Adrenal gland (tissue), 12 donors: Measurements from ENCODE around the gene CALHM5. TPM values are rescaled to one million over a fixed set of nuclear protein-coding genes. Genes with fewer than 3 reads are reported as not detected.

ENCODE experiments used
- DNase-seq, 7 donors: peaks; one replicate each; pipeline ENCODE4 v3.0.0-alpha.2; 2019 to 2020
- H3K27ac ChIP-seq, 5 donors: fragments of 200-600 bp; sonication (generic) in 4 of 5; 1 replicate in 3 of 5; 2 replicates in 2 of 5; pipeline versions ENCODE4 v1.5.1 to v1.8.0; 2016 to 2020; ENCODE audit warnings: mild to moderate bottlenecking in 1 of 5
- H3K27me3 ChIP-seq: fragments of 200-600 bp; 2 replicates; pipeline ENCODE4 v1.8.0; 2021
- H3K36me3 ChIP-seq, 2 donors: fragments of 200-600 bp; replicated peaks in 1 of 2; 1 replicate in 1 of 2; 2 replicates in 1 of 2; pipeline versions ENCODE4 v1.5.1 to v1.8.0; 2018 to 2022
- H3K4me1 ChIP-seq, 2 donors: fragments of 200-600 bp; replicated peaks in 1 of 2; 1 replicate in 1 of 2; 2 replicates in 1 of 2; pipeline versions ENCODE4 v1.5.1 to v1.8.0; 2018 to 2021
- H3K4me3 ChIP-seq, 4 donors: fragments of 200-600 bp; sonication (generic) in 3 of 4; one replicate each; pipeline ENCODE4 v1.5.1; 2016 to 2018
- H3K9me3 ChIP-seq, 3 donors: fragments of 200-600 bp; sonication (generic) in 1 of 3; replicated peaks in 1 of 3; 1 replicate in 2 of 3; 2 replicates in 1 of 3; pipeline versions ENCODE4 v1.5.1 to v1.8.0; 2016 to 2021
- POLR2A ChIP-seq, 2 donors: fragments of 450-650 bp; IDR thresholded peaks; one replicate each; pipeline ENCODE4 v1.6.1; 2017; ENCODE audit warnings: antibody characterized with exemption in 2 of 2, mild to moderate bottlenecking in 2 of 2, moderate library complexity in 1 of 2
- WGBS, 4 donors: extraction: QIAGEN DNeasy Blood & Tissue Kit in 2 of 4; methylation state at CpG; one replicate each; pipeline versions ENCODE4 v1.1.5 to v1.1.7; 2013 to 2017; 5-methylcytosine and 5-hydroxymethylcytosine counted together
- intact Hi-C, 2 donors: fragments of 100-400 bp; cut with DNase I; formaldehyde crosslinking; loops; one replicate each; pipeline versions ENCODE4 v1.14.1 to v1.15.0; 2022 to 2023
- polyA plus RNA-seq, 3 donors: library from polyadenylated mRNA; stranded (reverse); fragments of 200-250 nt in 2 of 3; fragments of 350-450 nt in 1 of 3; fragmentation: Illumina TruSeq in 1 of 3; extraction: RNeasy Lipid Tissue Mini Kit (QIAGEN cat#74804) in 1 of 3; gene quantifications; one replicate each; pipeline ENCODE4 v1.2.3, GENCODE V29; 2013 to 2014
- total RNA-seq, 9 donors: library from RNA; depleted of rRNA in 4 of 9; stranded (reverse); fragments of >200 nt in 4 of 9; fragments of 120-200 nt in 1 of 9; fragmentation: NEBNext Ultra II Directional in 1 of 9; extraction: Animal tissue kit (Norgen Biotek cat#: 25700) in 1 of 9; gene quantifications; one replicate each; pipeline versions ENCODE4 v1.1.0 to v1.2.4, GENCODE V29; 2013 to 2023
- TF ChIP-seq, protein P1 (sequence below), 6 experiments: fragments of 450-650 bp in 4 of 6; fragments of 200-600 bp in 2 of 6; sonication (generic) in 1 of 6; IDR thresholded peaks; 1 replicate in 5 of 6; 2 replicates in 1 of 6; pipeline versions ENCODE4 v1.5.1 to v1.8.0; 2016 to 2021; ENCODE audit warnings: antibody characterized with exemption in 6 of 6, mild to moderate bottlenecking in 2 of 6, moderate library complexity in 1 of 6
- donor health status: healthy with polysubstance abuse.
- donor health status: Bipolar disorder and iron deficiency.
- donor health status: DM: yes; HTN: yes; CAD: no.
- donor health status: DM: no; HTN: no; CAD: no.
- donor health status: DM: no; HTN: no; CAD: no.
- donor health status: DM: yes; HTN: yes; CAD: no.

CALHM5 gene
- total and polyA plus RNA-seq, 12 donors: 0.32 to 2.2 (median 0.95) TPM

- WGBS, 4 donors: 73 to 86% (median 83%) methylated on average over 4 of the region's 4 CpGs
- intact Hi-C loops: loop anchor here in 1 of 2 donors (10.0 kb wide), 1 partner anchor 287 kb away; the partner anchor contains the start of gene TSPYL1
- Histone ChIP-seq H3K27ac (peak overlapping the region in 1 of 5 donors; percentile 27), H3K9me3 (no peaks in the 10 kb centered on the region), H3K4me1 (peaks cover 0 to 18% of the 10 kb centered on the region in 2 donors), H3K36me3 (no peaks in the 10 kb centered on the region), H3K4me3 (no peak overlapping the region), H3K27me3 (no peaks in the 10 kb centered on the region)
- no peak for DNase-seq
- TF ChIP-seq, protein P1, sequence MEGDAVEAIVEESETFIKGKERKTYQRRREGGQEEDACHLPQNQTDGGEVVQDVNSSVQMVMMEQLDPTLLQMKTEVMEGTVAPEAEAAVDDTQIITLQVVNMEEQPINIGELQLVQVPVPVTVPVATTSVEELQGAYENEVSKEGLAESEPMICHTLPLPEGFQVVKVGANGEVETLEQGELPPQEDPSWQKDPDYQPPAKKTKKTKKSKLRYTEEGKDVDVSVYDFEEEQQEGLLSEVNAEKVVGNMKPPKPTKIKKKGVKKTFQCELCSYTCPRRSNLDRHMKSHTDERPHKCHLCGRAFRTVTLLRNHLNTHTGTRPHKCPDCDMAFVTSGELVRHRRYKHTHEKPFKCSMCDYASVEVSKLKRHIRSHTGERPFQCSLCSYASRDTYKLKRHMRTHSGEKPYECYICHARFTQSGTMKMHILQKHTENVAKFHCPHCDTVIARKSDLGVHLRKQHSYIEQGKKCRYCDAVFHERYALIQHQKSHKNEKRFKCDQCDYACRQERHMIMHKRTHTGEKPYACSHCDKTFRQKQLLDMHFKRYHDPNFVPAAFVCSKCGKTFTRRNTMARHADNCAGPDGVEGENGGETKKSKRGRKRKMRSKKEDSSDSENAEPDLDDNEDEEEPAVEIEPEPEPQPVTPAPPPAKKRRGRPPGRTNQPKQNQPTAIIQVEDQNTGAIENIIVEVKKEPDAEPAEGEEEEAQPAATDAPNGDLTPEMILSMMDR (IDR thresholded peaks at IDR 0.05): no peak
Measured at GRCh38 chr6:116562019-116562403, 50.6 kb downstream of the CALHM5 start.

- Histone ChIP-seq H3K4me1 (peaks cover 0 to 15% of the 10 kb centered on the region in 2 donors), H3K4me3 (no peak overlapping the region), H3K27me3 (no peaks in the 10 kb centered on the region), H3K9me3 (no peaks in the 10 kb centered on the region), H3K36me3 (no peaks in the 10 kb centered on the region), H3K27ac (peak overlapping the region in 1 of 5 donors; percentile 27)
- no peak for DNase-seq
- TF ChIP-seq, protein P1 (IDR thresholded peaks at IDR 0.05): no peak
- no peak for TF ChIP-seq POLR2A (IDR thresholded peaks at IDR 0.05)
- 41 to 50% (median 42%) methylated on average over 3 of the region's 3 CpGs for WGBS, 4 donors
- intact Hi-C loops: loop anchor here in 1 of 2 donors (10.0 kb wide), 1 partner anchor 288 kb away; the partner anchor contains the start of gene TSPYL1
Measured at GRCh38 chr6:116562614-116563013, 51.2 kb downstream of the CALHM5 start.

- no peaks in the 10 kb centered on the region for H3K27me3 ChIP-seq
- H3K4me3 ChIP-seq: no peak overlapping the region
- 83 to 92% (median 89%) methylated on average over 8 to 9 of the region's 9 CpGs; no CpG with 5 or more reads in 1 of the 4 donors for WGBS, 4 donors
- TF ChIP-seq POLR2A (IDR thresholded peaks at IDR 0.05): no peak
- TF ChIP-seq, protein P1 (IDR thresholded peaks at IDR 0.05): no peak
- no peak overlapping the region for H3K27ac ChIP-seq
- H3K36me3 ChIP-seq: no peaks in the 10 kb centered on the region
- intact Hi-C loops: loop anchor here in 1 of 2 donors (10.0 kb wide), 1 partner anchor 289 kb away; the partner anchor contains the start of gene TSPYL1
- DNase-seq: no peak
- no peaks in the 10 kb centered on the region for H3K9me3 ChIP-seq
- peaks cover 0 to 5% of the 10 kb centered on the region in 2 donors for H3K4me1 ChIP-seq
Measured at GRCh38 chr6:116563830-116564229, 52.4 kb downstream of the CALHM5 start.

DNA sequence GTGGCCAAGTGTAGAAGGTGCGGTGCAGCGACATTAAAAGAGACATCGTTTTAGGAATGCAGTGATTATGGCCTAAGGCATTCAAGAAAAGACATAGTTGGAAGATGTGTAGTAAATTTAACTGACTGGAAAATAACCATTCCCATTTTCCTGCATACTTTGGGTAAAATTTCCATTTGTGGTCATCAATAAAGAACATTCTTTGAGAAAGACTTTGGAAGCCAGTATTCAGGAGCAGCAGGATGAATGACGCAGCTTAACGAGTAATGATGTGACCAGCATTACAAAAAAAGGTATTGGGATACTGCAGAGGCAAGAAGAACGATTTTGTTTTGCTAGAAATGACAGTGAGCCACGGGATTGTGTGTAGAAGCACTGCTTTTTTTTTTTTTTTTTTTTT lies 52.9 kb downstream of the CALHM5 start:
- Histone ChIP-seq H3K27me3 (no peaks in the 10 kb centered on the region), H3K4me1 (peaks cover 0 to 8% of the 10 kb centered on the region in 2 donors), H3K27ac (no peak overlapping the region), H3K9me3 (no peaks in the 10 kb centered on the region), H3K36me3 (no peaks in the 10 kb centered on the region), H3K4me3 (no peak overlapping the region)
- intact Hi-C loops: loop anchor here in 1 of 2 donors (10.0 kb wide), 1 partner anchor 290 kb away; the partner anchor contains the start of gene TSPYL1
- no peak for DNase-seq
- TF ChIP-seq, protein P1 (IDR thresholded peaks at IDR 0.05): no peak
- no peak for TF ChIP-seq POLR2A (IDR thresholded peaks at IDR 0.05)
- 78 to 84% (median 81%) methylated on average over 7 of the region's 7 CpGs for WGBS, 4 donors
